HS-5 (cell line): Measurements from ENCODE around the gene CNIH2.
"Not testable (repeated sequence)": the region's sequence is repeated elsewhere in the genome, so short reads cannot be mapped to it uniquely, and the experiment has no call there.

Experiments used
- DNase-seq: peaks from one replicate; pipeline ENCODE4 v3.0.0-alpha.2; 2012; ENCODE audit warnings: low read depth

CNIH2 gene

GRCh38 chr11:66277064-66277463 lies 911 bp upstream of the CNIH2 start:
- not testable (repeated sequence) for DNase-seq

- no peak for DNase-seq
Observed at GRCh38 chr11:66278363-66279091, 552 bp downstream of the CNIH2 start.

GRCh38 chr11:66279092-66279734 lies 1.2 kb downstream of the CNIH2 start:
- DNase-seq = no peak

- no peak for DNase-seq
Observed at GRCh38 chr11:66280428-66280827, 2.5 kb downstream of the CNIH2 start.

GRCh38 chr11:66281001-66281400 lies 3.0 kb downstream of the CNIH2 start:
- DNase-seq = no peak

GRCh38 chr11:66281776-66282467 lies 3.9 kb downstream of the CNIH2 start:
- DNase-seq = no peak

GRCh38 chr11:66282468-66283455 lies 4.8 kb downstream of the CNIH2 start:
- peak; percentile 48 for DNase-seq

- no peak for DNase-seq
Observed at GRCh38 chr11:66283461-66284105, 5.6 kb downstream of the CNIH2 start.

GRCh38 chr11:66284526-66285078 lies 6.6 kb downstream of the CNIH2 start:
- no peak for DNase-seq

GRCh38 chr11:66285250-66285947 lies 7.4 kb downstream of the CNIH2 start:
- no peak for DNase-seq

- no peak for DNase-seq
Observed at GRCh38 chr11:66286699-66287098, 8.7 kb downstream of the CNIH2 start.

GRCh38 chr11:66287211-66287888 lies 9.4 kb downstream of the CNIH2 start:
- no peak for DNase-seq

- no peak for DNase-seq
Observed at GRCh38 chr11:66287889-66288670, 10.1 kb downstream of the CNIH2 start.

GRCh38 chr11:66288671-66289547 lies 10.9 kb downstream of the CNIH2 start, which contains the start of gene YIF1A:
Gene YIF1A, minus strand, starts transcription at chr11:66289143. Its CDS starts 158 bp downstream, at chr11:66288985.
- DNase-seq = peak; percentile 98

GRCh38 chr11:66289548-66290329 lies 11.8 kb downstream of the CNIH2 start:
- no peak for DNase-seq

- DNase-seq = no peak
Observed at GRCh38 chr11:66290330-66290621, 12.3 kb downstream of the CNIH2 start.

- no peak for DNase-seq
Observed at GRCh38 chr11:66291303-66291705, 13.3 kb downstream of the CNIH2 start.
